Measurements from ENCODE around the gene PDE4B.

The PDE4B gene

DNA sequence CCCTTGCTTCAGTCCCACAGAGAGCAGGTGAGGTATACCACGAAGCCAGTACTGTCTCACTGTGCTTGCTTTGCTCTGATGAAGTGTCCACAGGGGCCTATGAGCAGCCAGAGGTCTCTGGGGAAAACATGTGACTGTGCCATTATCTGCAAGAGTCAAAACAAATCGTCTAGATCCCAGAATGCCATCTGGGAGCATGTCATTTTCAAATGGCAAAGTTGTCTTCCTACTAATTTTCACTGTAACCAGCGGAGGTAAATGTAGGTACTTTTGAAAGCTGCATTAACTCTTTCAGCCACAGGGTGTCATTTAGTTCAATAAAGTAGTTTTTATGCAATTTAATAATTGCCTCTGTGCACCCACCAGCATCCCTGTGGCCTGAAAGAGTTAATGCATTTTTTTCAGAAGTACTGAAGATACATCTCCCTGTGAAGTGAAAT is 567.6 kb downstream of the PDE4B start:
- Mint-ChIP-seq H3K4me3 (no peak overlapping the region), H3K9me3 (no peaks in the 10 kb centered on the region), H3K4me1 (ENCODE audit: low read depth) (peaks cover 83% of the 10 kb centered on the region), H3K36me3 (ENCODE audit: low read depth) (peaks cover 81% of the 10 kb centered on the region), H3K27ac (no peak overlapping the region), H3K27me3 (no peaks in the 10 kb centered on the region)

DNA sequence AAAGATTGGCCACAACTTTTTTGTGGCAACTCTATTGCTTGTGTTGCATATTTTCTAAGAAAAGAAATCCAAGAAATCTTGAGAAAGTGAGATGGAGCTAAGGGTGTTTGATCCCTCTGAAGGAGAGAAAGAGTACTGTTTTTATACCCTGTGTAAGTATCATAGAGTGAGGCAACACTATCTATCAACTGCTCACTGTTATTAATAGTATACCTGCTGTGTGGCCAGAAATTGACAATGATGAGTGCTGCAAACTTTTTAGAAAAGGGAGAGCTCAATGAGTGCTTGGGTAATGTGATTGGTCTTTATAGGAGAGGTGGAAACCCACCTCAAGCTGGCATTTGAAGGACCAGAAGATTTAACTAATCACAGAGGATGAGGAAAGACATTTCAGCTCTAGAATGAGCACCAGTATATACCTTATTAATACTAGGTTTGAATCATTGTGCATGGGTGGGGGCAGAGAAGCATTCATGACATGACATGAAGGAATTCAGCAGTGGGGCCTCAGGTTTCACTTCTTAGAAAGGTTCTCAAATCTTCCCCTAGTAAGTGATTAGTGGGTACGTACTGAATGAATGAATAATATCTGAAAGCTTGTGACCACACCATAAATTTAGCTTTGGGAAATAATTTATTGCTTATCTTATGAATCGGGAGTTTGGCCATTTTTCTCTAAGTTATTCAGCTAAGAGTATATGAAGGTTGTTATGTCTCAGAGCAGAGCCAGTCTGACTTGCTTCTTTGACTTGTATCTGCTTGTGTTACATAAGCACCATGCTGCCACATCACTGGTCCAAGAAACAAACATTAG is 572.1 kb downstream of the PDE4B start:
- Mint-ChIP-seq H3K27me3 (no peaks in the 10 kb centered on the region), H3K36me3 (ENCODE audit: low read depth) (peaks cover 86% of the 10 kb centered on the region), H3K4me3 (peak overlapping the region; percentile 14), H3K27ac (peak overlapping the region; percentile 74), H3K4me1 (ENCODE audit: low read depth) (peaks cover 85% of the 10 kb centered on the region), H3K9me3 (no peaks in the 10 kb centered on the region)

DNA sequence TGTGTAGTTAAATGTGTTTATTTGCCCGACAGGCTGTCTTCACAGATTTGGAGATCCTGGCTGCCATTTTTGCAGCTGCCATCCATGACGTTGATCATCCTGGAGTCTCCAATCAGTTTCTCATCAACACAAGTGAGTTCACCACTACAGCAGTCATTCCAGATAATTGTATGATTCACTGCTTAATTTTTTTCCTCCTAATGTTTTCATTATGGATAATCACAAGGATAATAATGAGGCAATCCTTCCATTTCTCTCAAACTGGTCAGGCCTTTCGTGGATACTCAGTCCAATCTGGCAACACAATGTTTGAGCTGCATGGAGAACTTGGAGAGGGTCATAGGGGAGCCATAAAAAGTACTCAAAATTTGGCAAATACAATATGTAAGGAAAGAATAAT is 572.9 kb downstream of the PDE4B start:
- H3K36me3 Mint-ChIP-seq (ENCODE audit: low read depth), result peaks cover 86% of the 10 kb centered on the region
- H3K9me3 Mint-ChIP-seq, result no peaks in the 10 kb centered on the region
- H3K4me1 Mint-ChIP-seq (ENCODE audit: low read depth), result peaks cover 85% of the 10 kb centered on the region
- H3K27me3 Mint-ChIP-seq, result no peaks in the 10 kb centered on the region
- no peak overlapping the region for H3K4me3 Mint-ChIP-seq
- peak overlapping the region; percentile 7 for H3K27ac Mint-ChIP-seq

DNA sequence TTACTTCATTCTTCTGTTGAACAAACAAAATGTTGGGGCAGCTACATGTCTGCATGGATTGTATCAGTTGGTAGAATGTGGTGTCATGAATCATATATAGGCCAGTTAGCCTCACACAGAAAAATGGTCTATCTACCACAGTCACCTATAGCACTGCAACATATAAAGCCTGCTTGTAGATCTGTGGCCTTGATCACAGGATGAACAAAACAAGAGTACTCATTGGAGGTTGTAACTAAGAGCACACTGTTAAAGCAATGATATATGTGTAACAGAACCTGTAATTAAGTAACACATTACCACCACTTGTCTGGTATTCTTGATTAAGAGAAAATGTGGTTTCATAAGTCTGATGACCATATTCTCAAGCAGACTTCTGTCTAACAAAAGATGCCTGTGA is 573.9 kb downstream of the PDE4B start:
- H3K4me1 Mint-ChIP-seq (ENCODE audit: low read depth), result peaks cover 93% of the 10 kb centered on the region
- no peak overlapping the region for H3K4me3 Mint-ChIP-seq
- no peaks in the 10 kb centered on the region for H3K9me3 Mint-ChIP-seq
- peak overlapping the region; percentile 64 for H3K27ac Mint-ChIP-seq
- no peaks in the 10 kb centered on the region for H3K27me3 Mint-ChIP-seq
- peaks cover 88% of the 10 kb centered on the region for H3K36me3 Mint-ChIP-seq (ENCODE audit: low read depth)

DNA sequence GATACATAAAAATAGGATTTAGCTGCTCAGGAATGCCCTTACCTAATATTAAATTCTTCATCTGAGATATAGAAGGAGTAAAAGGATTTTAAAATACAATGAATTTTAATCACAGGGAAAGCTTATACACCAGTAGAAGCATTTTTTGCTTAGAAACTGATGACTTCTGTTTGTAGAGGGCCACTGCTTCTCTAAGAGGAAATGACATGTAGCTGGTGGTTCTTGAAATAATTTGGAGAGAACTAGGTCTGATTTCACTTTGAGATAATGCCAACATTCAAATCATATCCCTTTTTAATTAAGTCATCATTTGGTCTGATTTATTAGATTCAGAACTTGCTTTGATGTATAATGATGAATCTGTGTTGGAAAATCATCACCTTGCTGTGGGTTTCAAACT is 574.7 kb downstream of the PDE4B start:
- peaks cover 88% of the 10 kb centered on the region for H3K36me3 Mint-ChIP-seq (ENCODE audit: low read depth)
- H3K27me3 Mint-ChIP-seq, result no peaks in the 10 kb centered on the region
- peak overlapping the region; percentile 64 for H3K27ac Mint-ChIP-seq
- H3K9me3 Mint-ChIP-seq, result no peaks in the 10 kb centered on the region
- H3K4me1 Mint-ChIP-seq (ENCODE audit: low read depth), result peaks cover 93% of the 10 kb centered on the region
- peak overlapping the region; percentile 28 for H3K4me3 Mint-ChIP-seq

DNA sequence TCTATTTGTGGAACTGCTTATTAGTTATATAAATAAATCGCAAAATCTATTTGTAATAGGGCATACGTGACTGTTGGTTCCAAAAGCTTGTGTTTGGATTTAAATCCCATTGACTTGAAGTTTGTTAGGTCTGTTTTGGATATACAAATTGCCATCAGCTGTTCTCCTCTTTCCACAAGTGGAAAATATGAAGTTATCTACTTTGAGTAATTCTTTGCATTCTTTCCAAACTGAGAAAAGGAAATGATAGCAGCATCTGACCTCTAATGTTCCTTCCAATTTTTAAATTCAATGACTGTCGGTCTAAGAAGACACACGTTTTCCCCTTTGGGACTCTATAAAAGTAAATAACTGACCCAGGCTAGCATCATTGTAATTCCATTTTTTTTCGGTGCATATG is 575.6 kb downstream of the PDE4B start:
- Mint-ChIP-seq H3K36me3 (ENCODE audit: low read depth) (peaks cover 88% of the 10 kb centered on the region), H3K4me3 (no peak overlapping the region), H3K9me3 (no peaks in the 10 kb centered on the region), H3K27me3 (no peaks in the 10 kb centered on the region), H3K4me1 (ENCODE audit: low read depth) (peaks cover 96% of the 10 kb centered on the region), H3K27ac (peak overlapping the region; percentile 91)

DNA sequence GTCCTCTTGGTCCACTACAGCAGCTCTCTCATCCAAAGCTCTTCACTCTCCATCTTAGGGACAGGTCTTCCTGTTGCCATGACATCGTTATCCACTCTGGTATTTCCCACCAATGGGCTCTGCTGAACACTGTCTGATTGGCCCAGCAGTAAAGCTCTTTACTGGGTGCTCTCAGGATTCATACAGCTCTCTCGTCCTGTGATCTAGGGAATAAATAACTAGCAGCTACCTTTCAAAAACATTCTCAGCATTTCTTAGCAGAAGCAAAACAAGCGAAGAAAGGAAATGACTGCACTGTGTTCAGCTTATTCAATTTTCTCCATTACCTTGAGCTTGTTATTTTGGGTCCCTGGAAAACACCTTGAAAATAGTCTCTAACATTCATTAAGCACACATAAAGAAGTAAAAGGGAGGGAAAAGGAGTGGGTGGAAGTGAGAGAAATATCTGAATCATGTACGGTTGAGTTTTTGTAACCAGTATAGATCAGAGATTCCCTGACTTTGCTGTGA is 577.8 kb downstream of the PDE4B start:
- peak overlapping the region; percentile 30 for H3K4me3 Mint-ChIP-seq

DNA sequence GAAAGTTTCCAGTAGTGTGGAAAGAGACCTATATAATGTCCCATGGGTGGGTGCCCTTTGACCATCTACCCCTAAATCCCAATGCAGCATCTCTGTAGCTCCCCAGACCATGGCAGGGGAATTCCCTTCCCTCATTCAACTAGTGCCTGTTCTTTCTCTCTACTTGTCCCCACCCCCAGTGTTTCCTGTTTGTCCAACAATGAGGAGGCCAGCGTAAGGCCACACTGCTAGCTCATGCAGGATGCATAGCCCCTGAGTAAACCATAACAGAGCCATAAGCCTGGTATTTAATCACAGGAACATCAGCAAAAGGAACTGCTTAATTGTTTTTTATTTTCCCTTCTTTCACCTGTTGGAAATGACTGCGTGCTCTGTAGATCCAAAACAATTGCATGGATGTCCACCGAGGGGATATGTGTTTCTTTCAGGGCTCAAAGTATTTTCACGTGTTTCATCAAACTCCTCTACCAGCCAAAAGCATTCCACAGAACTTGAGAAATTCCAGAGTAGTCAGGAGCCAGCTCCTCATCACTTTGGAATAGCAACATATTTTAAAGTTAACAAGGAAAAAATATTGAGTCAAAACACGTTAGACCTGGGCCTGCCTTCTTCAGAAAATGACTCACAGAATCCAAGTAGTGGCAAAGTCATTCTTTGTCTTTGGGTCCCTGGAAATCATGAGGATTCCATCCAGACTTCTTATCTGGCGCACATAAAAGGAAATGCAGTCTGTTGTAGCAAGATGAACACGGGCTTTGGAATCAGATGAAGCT is 578.7 kb downstream of the PDE4B start:
- Mint-ChIP-seq H3K9me3 (no peaks in the 10 kb centered on the region), H3K4me1 (ENCODE audit: low read depth) (peaks cover 98% of the 10 kb centered on the region), H3K27me3 (no peaks in the 10 kb centered on the region), H3K36me3 (ENCODE audit: low read depth) (peaks cover 57% of the 10 kb centered on the region), H3K4me3 (peak overlapping the region; percentile 64), H3K27ac (peak overlapping the region; percentile 97)

More for the DNA sequence above, 577.8 kb downstream of the PDE4B start:
- peaks cover 98% of the 10 kb centered on the region for H3K4me1 Mint-ChIP-seq (ENCODE audit: low read depth)
- peak overlapping the region; percentile 89 for H3K27ac Mint-ChIP-seq
- peaks cover 66% of the 10 kb centered on the region for H3K36me3 Mint-ChIP-seq (ENCODE audit: low read depth)
- H3K9me3 Mint-ChIP-seq, result no peaks in the 10 kb centered on the region
- no peaks in the 10 kb centered on the region for H3K27me3 Mint-ChIP-seq

DNA sequence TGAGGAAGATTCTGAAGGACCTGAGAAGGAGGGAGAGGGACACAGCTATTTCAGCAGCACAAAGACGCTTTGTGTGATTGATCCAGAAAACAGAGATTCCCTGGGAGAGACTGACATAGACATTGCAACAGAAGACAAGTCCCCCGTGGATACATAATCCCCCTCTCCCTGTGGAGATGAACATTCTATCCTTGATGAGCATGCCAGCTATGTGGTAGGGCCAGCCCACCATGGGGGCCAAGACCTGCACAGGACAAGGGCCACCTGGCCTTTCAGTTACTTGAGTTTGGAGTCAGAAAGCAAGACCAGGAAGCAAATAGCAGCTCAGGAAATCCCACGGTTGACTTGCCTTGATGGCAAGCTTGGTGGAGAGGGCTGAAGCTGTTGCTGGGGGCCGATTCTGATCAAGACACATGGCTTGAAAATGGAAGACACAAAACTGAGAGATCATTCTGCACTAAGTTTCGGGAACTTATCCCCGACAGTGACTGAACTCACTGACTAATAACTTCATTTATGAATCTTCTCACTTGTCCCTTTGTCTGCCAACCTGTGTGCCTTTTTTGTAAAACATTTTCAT is 579.9 kb downstream of the PDE4B start:
- no peaks in the 10 kb centered on the region for H3K27me3 Mint-ChIP-seq
- H3K9me3 Mint-ChIP-seq, result no peaks in the 10 kb centered on the region
- peaks cover 46% of the 10 kb centered on the region for H3K36me3 Mint-ChIP-seq (ENCODE audit: low read depth)
- H3K4me3 Mint-ChIP-seq, result peak overlapping the region; percentile 64
- peak overlapping the region; percentile 97 for H3K27ac Mint-ChIP-seq
- H3K4me1 Mint-ChIP-seq (ENCODE audit: low read depth), result peaks cover 98% of the 10 kb centered on the region

DNA sequence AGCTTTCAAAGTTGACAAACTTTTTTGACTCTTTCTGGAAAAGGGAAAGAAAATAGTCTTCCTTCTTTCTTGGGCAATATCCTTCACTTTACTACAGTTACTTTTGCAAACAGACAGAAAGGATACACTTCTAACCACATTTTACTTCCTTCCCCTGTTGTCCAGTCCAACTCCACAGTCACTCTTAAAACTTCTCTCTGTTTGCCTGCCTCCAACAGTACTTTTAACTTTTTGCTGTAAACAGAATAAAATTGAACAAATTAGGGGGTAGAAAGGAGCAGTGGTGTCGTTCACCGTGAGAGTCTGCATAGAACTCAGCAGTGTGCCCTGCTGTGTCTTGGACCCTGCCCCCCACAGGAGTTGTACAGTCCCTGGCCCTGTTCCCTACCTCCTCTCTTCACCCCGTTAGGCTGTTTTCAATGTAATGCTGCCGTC is 580.5 kb downstream of the PDE4B start:
- Mint-ChIP-seq H3K9me3 (no peaks in the 10 kb centered on the region), H3K27me3 (no peaks in the 10 kb centered on the region), H3K27ac (peak overlapping the region; percentile 97), H3K4me1 (ENCODE audit: low read depth) (peaks cover 94% of the 10 kb centered on the region), H3K4me3 (peak overlapping the region; percentile 64), H3K36me3 (ENCODE audit: low read depth) (peaks cover 41% of the 10 kb centered on the region)

DNA sequence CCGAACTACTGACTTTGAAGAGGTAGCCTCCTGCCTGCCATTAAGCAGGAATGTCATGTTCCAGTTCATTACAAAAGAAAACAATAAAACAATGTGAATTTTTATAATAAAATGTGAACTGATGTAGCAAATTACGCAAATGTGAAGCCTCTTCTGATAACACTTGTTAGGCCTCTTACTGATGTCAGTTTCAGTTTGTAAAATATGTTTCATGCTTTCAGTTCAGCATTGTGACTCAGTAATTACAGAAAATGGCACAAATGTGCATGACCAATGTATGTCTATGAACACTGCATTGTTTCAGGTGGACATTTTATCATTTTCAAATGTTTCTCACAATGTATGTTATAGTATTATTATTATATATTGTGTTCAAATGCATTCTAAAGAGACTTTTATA is 581.5 kb downstream of the PDE4B start:
- Mint-ChIP-seq H3K9me3 (no peaks in the 10 kb centered on the region), H3K27ac (peak overlapping the region; percentile 97), H3K4me1 (ENCODE audit: low read depth) (peaks cover 90% of the 10 kb centered on the region), H3K36me3 (ENCODE audit: low read depth) (peaks cover 33% of the 10 kb centered on the region), H3K4me3 (peak overlapping the region; percentile 75), H3K27me3 (no peaks in the 10 kb centered on the region)

DNA sequence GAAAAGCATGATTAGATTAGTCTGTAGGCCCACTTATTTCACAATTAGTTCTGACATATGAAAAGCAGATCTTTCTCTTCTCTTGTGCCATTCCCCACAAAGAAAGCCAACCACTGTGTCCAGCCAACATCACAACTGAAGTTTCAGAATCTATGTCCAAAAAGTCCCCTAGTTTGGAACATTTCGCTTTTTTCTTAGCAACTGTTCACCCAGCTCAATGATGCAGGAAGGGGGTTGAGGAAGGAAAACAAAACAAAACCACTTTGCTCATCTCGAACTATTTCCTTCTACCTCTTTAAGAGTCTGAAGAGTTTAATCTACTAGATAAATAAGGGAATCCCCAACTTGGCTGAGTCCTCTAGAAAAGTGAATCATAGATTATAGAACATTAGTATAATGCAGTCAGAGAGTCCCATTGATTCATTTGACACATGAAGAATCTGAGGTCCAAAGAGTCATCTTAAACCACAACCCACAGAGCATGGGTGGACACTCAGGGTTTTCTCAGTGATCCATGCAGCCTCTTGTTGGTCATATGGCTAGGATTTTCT is 581.9 kb downstream of the PDE4B start:
- Mint-ChIP-seq H3K9me3 (no peaks in the 10 kb centered on the region), H3K4me3 (peak overlapping the region; percentile 75), H3K4me1 (ENCODE audit: low read depth) (peaks cover 90% of the 10 kb centered on the region), H3K36me3 (ENCODE audit: low read depth) (peaks cover 29% of the 10 kb centered on the region), H3K27me3 (no peaks in the 10 kb centered on the region), H3K27ac (peak overlapping the region; percentile 97)

DNA sequence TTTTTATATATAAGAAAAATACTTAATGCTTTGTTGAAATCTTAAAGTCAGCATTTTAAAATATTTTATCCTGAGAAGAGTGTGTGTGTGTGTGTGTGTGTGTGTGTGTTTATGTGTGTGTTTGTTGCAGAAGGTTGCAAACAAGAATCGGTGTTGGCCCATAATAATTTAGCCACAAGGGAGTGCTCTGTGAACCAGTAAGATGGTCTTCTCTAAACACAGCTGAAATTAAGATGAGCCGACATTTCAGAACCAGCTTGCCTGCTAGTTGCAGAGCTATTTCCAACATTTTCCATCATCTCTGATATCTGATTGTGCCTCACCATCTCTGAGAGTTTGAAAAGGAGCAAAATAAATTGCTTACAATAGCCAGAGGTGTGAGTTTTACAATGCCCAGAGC is 582.4 kb downstream of the PDE4B start:
- Mint-ChIP-seq H3K36me3 (ENCODE audit: low read depth) (peaks cover 29% of the 10 kb centered on the region), H3K9me3 (no peaks in the 10 kb centered on the region), H3K4me3 (peak overlapping the region; percentile 75), H3K27me3 (no peaks in the 10 kb centered on the region), H3K4me1 (ENCODE audit: low read depth) (peaks cover 90% of the 10 kb centered on the region), H3K27ac (peak overlapping the region; percentile 97)

DNA sequence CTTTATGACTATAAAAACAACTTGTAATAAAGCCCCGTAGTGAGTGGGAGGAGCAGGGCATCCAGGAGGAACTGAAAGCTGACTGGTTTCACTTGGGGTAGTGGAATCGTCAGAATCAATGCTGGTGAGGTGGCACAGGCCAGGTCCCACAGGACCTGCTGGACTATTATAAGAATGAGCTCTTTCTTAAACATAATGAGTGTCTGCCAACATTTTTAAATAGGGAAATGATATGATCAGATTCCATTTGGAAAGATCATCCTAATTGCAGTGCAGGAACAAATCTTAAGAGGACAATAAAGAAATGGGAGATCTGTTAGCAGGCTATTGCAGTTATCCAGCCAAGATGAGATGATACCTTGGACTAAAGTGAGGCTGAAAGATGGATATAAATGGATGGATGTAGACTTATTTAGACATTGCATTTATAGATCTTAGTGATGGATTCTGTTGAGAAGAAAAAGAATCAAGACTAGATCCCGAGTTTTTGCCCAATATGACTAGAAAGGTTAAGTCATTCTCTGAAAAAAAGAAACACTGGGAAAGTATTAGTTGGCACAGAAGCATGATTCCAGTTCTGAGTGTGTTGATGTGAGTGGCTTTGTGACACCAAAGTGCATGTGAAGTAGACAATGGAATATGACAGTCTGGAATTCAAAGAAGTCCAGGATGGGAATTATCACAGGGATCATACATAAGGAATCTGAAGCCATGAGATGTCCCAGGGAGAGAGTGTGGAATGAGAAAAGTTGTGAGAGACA is 587.9 kb downstream of the PDE4B start:
- peak overlapping the region; percentile 54 for H3K27ac Mint-ChIP-seq
- H3K36me3 Mint-ChIP-seq (ENCODE audit: low read depth), result no peaks in the 10 kb centered on the region
- H3K27me3 Mint-ChIP-seq, result no peaks in the 10 kb centered on the region
- peaks cover 3% of the 10 kb centered on the region for H3K9me3 Mint-ChIP-seq
- H3K4me1 Mint-ChIP-seq (ENCODE audit: low read depth), result peaks cover 63% of the 10 kb centered on the region
- H3K4me3 Mint-ChIP-seq, result peak overlapping the region; percentile 25

Measured in stimulated activated naive CD8-positive, alpha-beta T cell treated with anti-CD3 and anti-CD28 coated beads, Interleukin-15, Interleukin-2, amounts not matched to agents 100 ng/mL and 50 ng/mL, for 24 hours (primary cell).